ENCODE results near the gene HDAC1. TPM values are rescaled to one million over a fixed set of nuclear protein-coding genes. Genes with fewer than 3 reads are reported as not detected.
"Not testable (repeated sequence)": the region's sequence is repeated elsewhere in the genome, so short reads cannot be mapped to it uniquely, and the experiment has no call there.

Gene HDAC1
- total and polyA plus RNA-seq, 7 donors = 47.1 to 215 (median 68.0) TPM

DNA sequence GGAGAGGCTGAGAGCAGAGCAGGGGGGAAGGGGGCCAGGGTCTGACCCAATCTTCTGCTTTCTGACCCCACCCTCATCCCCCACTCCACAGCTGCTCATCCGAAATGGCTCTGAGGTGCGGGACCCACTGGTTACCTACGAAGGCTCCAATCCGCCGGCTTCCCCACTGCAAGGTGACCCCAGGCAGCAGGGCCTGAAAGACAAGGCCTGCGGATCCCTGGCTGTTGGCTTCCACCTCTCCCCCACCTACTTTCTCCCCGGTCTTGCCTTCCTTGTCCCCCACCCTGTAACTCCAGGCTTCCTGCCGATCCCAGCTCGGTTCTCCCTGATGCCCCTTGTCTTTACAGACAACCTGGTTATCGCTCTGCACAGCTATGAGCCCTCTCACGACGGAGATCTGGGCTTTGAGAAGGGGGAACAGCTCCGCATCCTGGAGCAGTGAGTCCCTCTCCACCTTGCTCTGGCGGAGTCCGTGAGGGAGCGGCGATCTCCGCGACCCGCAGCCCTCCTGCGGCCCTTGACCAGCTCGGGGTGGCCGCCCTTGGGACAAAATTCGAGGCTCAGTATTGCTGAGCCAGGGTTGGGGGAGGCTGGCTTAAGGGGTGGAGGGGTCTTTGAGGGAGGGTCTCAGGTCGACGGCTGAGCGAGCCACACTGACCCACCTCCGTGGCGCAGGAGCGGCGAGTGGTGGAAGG, 17.1 kb upstream of the HDAC1 start:
- peaks cover 8 to 40% (median 26%) of the 10 kb centered on the region in 3 donors for H3K27me3 ChIP-seq
- H3K4me1 ChIP-seq = no peaks in the 10 kb centered on the region
- H3K36me3 ChIP-seq = no peaks in the 10 kb centered on the region
- no peak for TF ChIP-seq POLR2AphosphoS5 (IDR thresholded peaks at IDR 0.05)
- no peak for TF ChIP-seq EP300 (IDR thresholded peaks at IDR 0.05)
- TF ChIP-seq POLR2A (IDR thresholded peaks at IDR 0.05) = no peak
- TF ChIP-seq, protein P1, sequence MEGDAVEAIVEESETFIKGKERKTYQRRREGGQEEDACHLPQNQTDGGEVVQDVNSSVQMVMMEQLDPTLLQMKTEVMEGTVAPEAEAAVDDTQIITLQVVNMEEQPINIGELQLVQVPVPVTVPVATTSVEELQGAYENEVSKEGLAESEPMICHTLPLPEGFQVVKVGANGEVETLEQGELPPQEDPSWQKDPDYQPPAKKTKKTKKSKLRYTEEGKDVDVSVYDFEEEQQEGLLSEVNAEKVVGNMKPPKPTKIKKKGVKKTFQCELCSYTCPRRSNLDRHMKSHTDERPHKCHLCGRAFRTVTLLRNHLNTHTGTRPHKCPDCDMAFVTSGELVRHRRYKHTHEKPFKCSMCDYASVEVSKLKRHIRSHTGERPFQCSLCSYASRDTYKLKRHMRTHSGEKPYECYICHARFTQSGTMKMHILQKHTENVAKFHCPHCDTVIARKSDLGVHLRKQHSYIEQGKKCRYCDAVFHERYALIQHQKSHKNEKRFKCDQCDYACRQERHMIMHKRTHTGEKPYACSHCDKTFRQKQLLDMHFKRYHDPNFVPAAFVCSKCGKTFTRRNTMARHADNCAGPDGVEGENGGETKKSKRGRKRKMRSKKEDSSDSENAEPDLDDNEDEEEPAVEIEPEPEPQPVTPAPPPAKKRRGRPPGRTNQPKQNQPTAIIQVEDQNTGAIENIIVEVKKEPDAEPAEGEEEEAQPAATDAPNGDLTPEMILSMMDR (IDR thresholded peaks at IDR 0.05) = no peak
- H3K4me3 ChIP-seq = no peak overlapping the region
- 88 to 93% methylated on average over 31 of the region's 31 CpGs for WGBS, 2 donors
- DNase-seq = no peak
- no peak overlapping the region for H3K27ac ChIP-seq
- intact Hi-C loops (cut with DNase I) = no loop called here
- no peaks in the 10 kb centered on the region for H3K9me3 ChIP-seq

DNA sequence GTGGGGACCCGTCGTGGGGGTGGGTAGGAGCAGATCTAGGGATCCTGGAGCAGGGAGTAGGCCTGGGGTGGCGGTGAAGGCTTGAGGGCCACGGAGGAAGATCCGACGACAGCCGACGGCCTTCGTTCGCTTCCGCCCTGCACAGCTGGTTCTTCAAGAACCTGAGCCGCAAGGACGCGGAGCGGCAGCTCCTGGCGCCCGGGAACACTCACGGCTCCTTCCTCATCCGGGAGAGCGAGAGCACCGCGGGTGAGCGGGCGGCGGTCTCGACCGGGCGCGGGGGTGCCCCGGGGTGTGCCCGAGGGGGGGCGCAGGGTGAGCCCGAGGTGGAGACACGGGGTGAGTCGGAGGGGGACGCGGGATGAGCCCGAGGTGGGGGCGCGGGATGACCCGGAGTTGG, 16.5 kb upstream of the HDAC1 start:
- no peaks in the 10 kb centered on the region for H3K4me1 ChIP-seq
- H3K27me3 ChIP-seq = peaks cover 8 to 40% (median 26%) of the 10 kb centered on the region in 3 donors
- H3K9me3 ChIP-seq = no peaks in the 10 kb centered on the region
- H3K27ac ChIP-seq = no peak overlapping the region
- intact Hi-C loops (cut with DNase I) = no loop called here
- no peak for DNase-seq
- 20 to 26% methylated on average over 41 of the region's 41 CpGs for whole genome bisulfite sequencing, 2 donors
- no peaks in the 10 kb centered on the region for H3K36me3 ChIP-seq
- no peak for TF ChIP-seq POLR2AphosphoS5 (IDR thresholded peaks at IDR 0.05)
- TF ChIP-seq, protein P1 (IDR thresholded peaks at IDR 0.05) = no peak
- no peak for TF ChIP-seq POLR2A (IDR thresholded peaks at IDR 0.05)
- no peak for TF ChIP-seq EP300 (IDR thresholded peaks at IDR 0.05)
- H3K4me3 ChIP-seq = no peak overlapping the region

DNA sequence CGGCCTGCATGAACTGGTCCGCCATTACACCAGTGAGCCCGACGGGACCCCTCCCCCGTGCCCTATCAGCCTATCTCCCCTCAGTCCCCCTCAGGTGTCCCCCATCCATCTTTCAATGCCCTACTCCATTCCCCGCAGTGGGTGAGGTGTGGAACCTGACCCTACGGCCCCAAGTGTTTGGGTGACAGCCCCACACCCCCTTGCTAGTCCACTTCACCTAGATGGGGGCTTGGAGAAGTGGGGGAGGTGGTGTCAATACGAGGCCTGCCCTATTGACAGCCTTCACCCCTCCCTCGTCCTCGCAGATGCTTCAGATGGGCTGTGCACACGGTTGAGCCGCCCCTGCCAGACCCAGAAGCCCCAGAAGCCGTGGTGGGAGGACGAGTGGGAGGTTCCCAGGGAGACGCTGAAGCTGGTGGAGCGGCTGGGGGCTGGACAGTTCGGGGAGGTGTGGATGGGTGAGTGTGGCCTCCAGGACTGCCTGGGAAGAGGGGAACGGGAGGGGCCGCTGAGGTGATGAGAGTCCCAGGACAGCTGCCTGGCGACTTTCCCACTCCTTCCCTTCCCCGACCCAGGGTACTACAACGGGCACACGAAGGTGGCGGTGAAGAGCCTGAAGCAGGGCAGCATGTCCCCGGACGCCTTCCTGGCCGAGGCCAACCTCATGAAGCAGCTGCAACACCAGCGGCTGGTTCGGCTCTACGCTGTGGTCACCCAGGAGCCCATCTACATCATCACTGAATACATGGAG, 15.7 kb upstream of the HDAC1 start:
- intact Hi-C loops (cut with DNase I) = no loop called here
- WGBS, 2 donors = 90 to 91% methylated on average over 30 of the region's 30 CpGs

DNA sequence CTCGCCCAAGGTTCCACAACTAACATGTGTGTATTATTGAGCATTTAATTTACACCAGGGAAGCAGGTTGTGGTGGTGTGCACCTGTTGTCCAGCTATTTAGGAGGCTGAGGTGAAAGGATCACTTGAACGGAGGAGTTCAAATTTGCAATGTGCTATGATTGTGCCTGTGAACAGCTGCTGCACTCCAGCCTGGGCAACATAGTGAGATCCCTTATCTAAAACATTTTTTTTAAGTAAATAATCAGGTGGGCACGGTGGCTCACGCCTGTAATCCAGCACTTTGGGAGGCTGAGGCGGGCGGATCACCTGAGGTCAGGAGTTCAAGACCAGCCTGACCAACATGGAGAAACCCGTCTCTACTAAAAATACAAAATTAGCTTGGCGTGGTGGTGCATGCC, 7.1 kb upstream of the HDAC1 start:
- DNase-seq; intact Hi-C loops (cut with DNase I); H3K36me3 ChIP-seq; H3K4me3 ChIP-seq; H3K9me3 ChIP-seq; H3K4me1 ChIP-seq; H3K27me3 ChIP-seq; H3K27ac ChIP-seq: not testable (repeated sequence)
- WGBS, 2 donors = 85 to 93% methylated on average over 8 of the region's 8 CpGs

More for the DNA sequence above, 15.7 kb upstream of the HDAC1 start:
- H3K9me3 ChIP-seq = no peaks in the 10 kb centered on the region
- peaks cover 8 to 40% (median 26%) of the 10 kb centered on the region in 3 donors for H3K27me3 ChIP-seq
- no peak for DNase-seq
- H3K4me1 ChIP-seq = no peaks in the 10 kb centered on the region
- TF ChIP-seq EP300 (IDR thresholded peaks at IDR 0.05) (no peak), POLR2A (IDR thresholded peaks at IDR 0.05) (no peak), POLR2AphosphoS5 (IDR thresholded peaks at IDR 0.05) (no peak)
- TF ChIP-seq, protein P1 (IDR thresholded peaks at IDR 0.05) = no peak
- H3K36me3 ChIP-seq = no peaks in the 10 kb centered on the region
- no peak overlapping the region for H3K27ac ChIP-seq
- H3K4me3 ChIP-seq = no peak overlapping the region

DNA sequence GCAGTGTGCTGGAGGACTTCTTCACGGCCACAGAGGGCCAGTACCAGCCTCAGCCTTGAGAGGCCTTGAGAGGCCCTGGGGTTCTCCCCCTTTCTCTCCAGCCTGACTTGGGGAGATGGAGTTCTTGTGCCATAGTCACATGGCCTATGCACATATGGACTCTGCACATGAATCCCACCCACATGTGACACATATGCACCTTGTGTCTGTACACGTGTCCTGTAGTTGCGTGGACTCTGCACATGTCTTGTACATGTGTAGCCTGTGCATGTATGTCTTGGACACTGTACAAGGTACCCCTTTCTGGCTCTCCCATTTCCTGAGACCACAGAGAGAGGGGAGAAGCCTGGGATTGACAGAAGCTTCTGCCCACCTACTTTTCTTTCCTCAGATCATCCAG, 6.2 kb upstream of the HDAC1 start:
- DNase-seq = no peak
- intact Hi-C loops (cut with DNase I) = no loop called here
- H3K27ac ChIP-seq = no peak overlapping the region
- H3K9me3 ChIP-seq = no peaks in the 10 kb centered on the region
- H3K4me1 ChIP-seq = no peaks in the 10 kb centered on the region
- H3K36me3 ChIP-seq = no peaks in the 10 kb centered on the region
- TF ChIP-seq EP300 (IDR thresholded peaks at IDR 0.05) (no peak), POLR2AphosphoS5 (IDR thresholded peaks at IDR 0.05) (no peak)
- TF ChIP-seq, protein P1 (IDR thresholded peaks at IDR 0.05) = no peak
- no peak overlapping the region for H3K4me3 ChIP-seq
- no peaks in the 10 kb centered on the region for H3K27me3 ChIP-seq
- 95 to 97% methylated on average over 3 of the region's 3 CpGs for WGBS, 2 donors

Measured in sigmoid colon (tissue), 7 donors.